H9 (cell line): ENCODE data around the gene RIC1. TPM values are rescaled to one million over a fixed set of nuclear protein-coding genes. Genes with fewer than 3 reads are reported as not detected.
"Not testable (repeated sequence)": the region's sequence is repeated elsewhere in the genome, so short reads cannot be mapped to it uniquely, and the experiment has no call there.

Source experiments
- DNase-seq: peaks from one replicate; pipeline ENCODE4 v3.0.0-alpha.2; 2017
- H2AFZ ChIP-seq: one replicate; pipeline ENCODE4 v1.6.1; 2013; ENCODE audit warnings: mild to moderate bottlenecking, low read length, control low read depth, moderate library complexity
- H2AK5ac ChIP-seq: 2 replicates; pipeline ENCODE4 v1.6.1; 2013; ENCODE audit warnings: low read length, control low read depth, mixed read lengths; ENCODE audit not compliant: insufficient read length
- H2BK120ac ChIP-seq: one replicate; pipeline ENCODE4 v1.6.1; 2013; ENCODE audit warnings: low read depth, mild to moderate bottlenecking, low read length, control low read depth, inconsistent platforms; ENCODE audit not compliant: poor library complexity, severe bottlenecking
- H2BK12ac ChIP-seq: 2 replicates; pipeline ENCODE4 v1.6.1; 2013; ENCODE audit warnings: low read length, control low read depth, mixed read lengths, low read depth; ENCODE audit not compliant: insufficient read length
- H2BK15ac ChIP-seq: 2 replicates; pipeline ENCODE4 v1.6.1; 2013; ENCODE audit warnings: low read depth, low read length, control low read depth
- H2BK20ac ChIP-seq: one replicate; pipeline ENCODE4 v1.6.1; 2013; ENCODE audit warnings: low read depth, mild to moderate bottlenecking, low read length, control low read depth, inconsistent platforms; ENCODE audit not compliant: poor library complexity, severe bottlenecking
- H2BK5ac ChIP-seq: 2 replicates; pipeline ENCODE4 v1.6.1; 2013; ENCODE audit warnings: low read length, control low read depth, mixed read lengths; ENCODE audit not compliant: insufficient read length
- H3K14ac ChIP-seq: 2 replicates; pipeline ENCODE4 v1.6.1; 2013; ENCODE audit warnings: low read length, control low read depth; ENCODE audit not compliant: insufficient read depth
- H3K18ac ChIP-seq: 2 replicates; pipeline ENCODE4 v1.6.1; 2013; ENCODE audit warnings: low read depth, mild to moderate bottlenecking, mixed read lengths, low read length, control low read depth; ENCODE audit not compliant: insufficient read length
- H3K23ac ChIP-seq: 2 replicates; pipeline ENCODE4 v1.6.1; 2013; ENCODE audit warnings: low read length, control low read depth, mixed read lengths, low read depth; ENCODE audit not compliant: insufficient read length
- H3K23me2 ChIP-seq: 2 replicates; pipeline ENCODE4 v1.6.1; 2013; ENCODE audit warnings: low read depth, mild to moderate bottlenecking, mixed read lengths, low read length, control low read depth; ENCODE audit not compliant: insufficient read length, poor library complexity, severe bottlenecking
- H3K27ac ChIP-seq: 2 replicates; pipeline ENCODE4 v1.5.1; 2013; ENCODE audit warnings: low read length, control low read depth, mixed read lengths, low read depth; ENCODE audit not compliant: insufficient read length
- H3K27me3 ChIP-seq: 2 replicates; pipeline ENCODE4 v1.6.1; 2013; ENCODE audit warnings: low read length, control low read depth, inconsistent platforms; ENCODE audit not compliant: insufficient read depth
- H3K4ac ChIP-seq: 2 replicates; pipeline ENCODE4 v1.6.1; 2013; ENCODE audit warnings: low read depth, mild to moderate bottlenecking, control low read depth, inconsistent platforms, low read length, moderate library complexity
- H3K4me1 ChIP-seq: 2 replicates; pipeline ENCODE4 v1.6.1; 2013; ENCODE audit warnings: low read length, control low read depth, inconsistent platforms; ENCODE audit not compliant: insufficient read depth
- H3K4me2 ChIP-seq: 2 replicates; pipeline ENCODE4 v1.6.1; 2013; ENCODE audit warnings: low read length, control low read depth, mixed read lengths; ENCODE audit not compliant: insufficient read length, insufficient read depth
- H3K56ac ChIP-seq: 2 replicates; pipeline ENCODE4 v1.6.1; 2013; ENCODE audit warnings: low read depth, mild to moderate bottlenecking, mixed read lengths, low read length, control low read depth; ENCODE audit not compliant: insufficient read length
- H3K79me1 ChIP-seq: 2 replicates; pipeline ENCODE4 v1.6.1; 2013; ENCODE audit warnings: low read depth, mild to moderate bottlenecking, moderate library complexity, low read length, control low read depth, inconsistent platforms; ENCODE audit not compliant: insufficient read depth, poor library complexity, severe bottlenecking
- H3K79me2 ChIP-seq: 2 replicates; pipeline ENCODE4 v1.6.1; 2013; ENCODE audit warnings: low read length, control low read depth, inconsistent platforms; ENCODE audit not compliant: insufficient read depth
- H3K9ac ChIP-seq: 2 replicates; pipeline ENCODE4 v1.6.1; 2013; ENCODE audit warnings: low read length, control low read depth, mixed read lengths; ENCODE audit not compliant: insufficient read length; ENCODE audit errors: extremely low read depth
- H3K9me3 ChIP-seq: one replicate; pipeline ENCODE4 v1.6.1; 2013; ENCODE audit warnings: low read depth, low read length, inconsistent platforms; ENCODE audit not compliant: control insufficient read depth
- H3T11ph ChIP-seq: one replicate; pipeline ENCODE4 v1.6.1; 2013; ENCODE audit warnings: mild to moderate bottlenecking, low read length, control low read depth, inconsistent platforms
- H4K20me1 ChIP-seq: one replicate; pipeline ENCODE4 v1.6.1; 2013; ENCODE audit not compliant: control insufficient read depth, insufficient read length, insufficient read depth
- H4K5ac ChIP-seq: 2 replicates; pipeline ENCODE4 v1.6.1; 2013; ENCODE audit warnings: low read depth, mild to moderate bottlenecking, mixed read lengths, low read length, control low read depth; ENCODE audit not compliant: insufficient read length
- H4K8ac ChIP-seq: replicated peaks from 2 replicates; pipeline ENCODE4 v1.6.1; 2013; ENCODE audit warnings: low read length, control low read depth, mixed read lengths, low read depth; ENCODE audit not compliant: insufficient read length
- H4K91ac ChIP-seq: 2 replicates; pipeline ENCODE4 v1.6.1; 2013; ENCODE audit warnings: low read depth, mild to moderate bottlenecking, moderate library complexity, mixed read lengths, low read length, control low read depth; ENCODE audit not compliant: insufficient read length
- H3K27ac Mint-ChIP-seq, 3 experiments: 2 replicates in 2 of 3; 3 replicates in 1 of 3; pipeline ENCODE4 v1.8.0; 2020 to 2021; ENCODE audit warnings: mixed read lengths in 3 of 3, mild to moderate bottlenecking in 1 of 3, moderate library complexity in 1 of 3
- H3K27me3 Mint-ChIP-seq: 2 replicates; pipeline ENCODE4 v1.8.0; 2021; ENCODE audit warnings: low read depth, mild to moderate bottlenecking, moderate library complexity, mixed read lengths
- H3K36me3 Mint-ChIP-seq, 3 experiments: 2 replicates in 2 of 3; 3 replicates in 1 of 3; pipeline ENCODE4 v1.8.0; 2020 to 2021; ENCODE audit warnings: low read depth in 3 of 3, mixed read lengths in 3 of 3; ENCODE audit not compliant: insufficient read depth in 1 of 3
- H3K4me1 Mint-ChIP-seq, 2 experiments: 2 replicates each; pipeline ENCODE4 v1.8.0; 2020; ENCODE audit warnings: mixed read lengths in 2 of 2
- H3K4me3 Mint-ChIP-seq, 2 experiments: 2 replicates in 1 of 2; 3 replicates in 1 of 2; pipeline ENCODE4 v1.8.0; 2020 to 2021; ENCODE audit warnings: mild to moderate bottlenecking in 2 of 2, mixed read lengths in 2 of 2, moderate library complexity in 1 of 2
- H3K9me3 Mint-ChIP-seq, 2 experiments: 2 replicates in 1 of 2; 3 replicates in 1 of 2; pipeline ENCODE4 v1.8.0; 2020; ENCODE audit warnings: mild to moderate bottlenecking in 2 of 2, mixed read lengths in 2 of 2, moderate library complexity in 1 of 2
- CTCF ChIP-seq: fragments of 200-600 bp; sonication (generic); conservative IDR thresholded peaks from 3 replicates; pipeline ENCODE4 v1.8.0; 2021; ENCODE audit warnings: antibody characterized with exemption, mild to moderate bottlenecking
- WGBS: extraction: QIAGEN DNeasy Blood & Tissue Kit; methylation state at CpG from one replicate; pipeline ENCODE4 v1.1.7; 2013; ENCODE audit warnings: missing lambda C conversion rate, low lambda C conversion rate, mixed read lengths; ENCODE audit not compliant: insufficient read length; ENCODE audit errors: extremely low coverage; 5-methylcytosine and 5-hydroxymethylcytosine counted together
- total RNA-seq: library from RNA; stranded (reverse); gene quantifications from 2 replicates; pipeline ENCODE4 v1.2.1, GENCODE V29; 2021

Gene RIC1
- total RNA-seq, 1 experiment from 2014 or later = 13.7 TPM

- Histone ChIP-seq H2BK120ac (no peak overlapping the region), H3K14ac (no peak overlapping the region), H3K23ac (no peak overlapping the region), H3K79me2 (no peaks in the 10 kb centered on the region), H4K5ac (no peak overlapping the region), H2AFZ (no peak overlapping the region), H3K27ac (no peak overlapping the region), H3K23me2 (no peaks in the 10 kb centered on the region), H3K18ac (no peak overlapping the region), H4K91ac (no peak overlapping the region), H3K27me3 (no peaks in the 10 kb centered on the region), H3K9ac (no peak overlapping the region), H3K4ac (no peak overlapping the region), H3K9me3 (no peaks in the 10 kb centered on the region), H2BK15ac (no peak overlapping the region), H2BK12ac (no peak overlapping the region), H3T11ph (no peak overlapping the region), H3K56ac (no peak overlapping the region), H4K8ac (no peak overlapping the region), H2BK20ac (no peak overlapping the region), H3K4me2 (no peak overlapping the region), H3K79me1 (no peaks in the 10 kb centered on the region), H2BK5ac (no peak overlapping the region), H4K20me1 (no peaks in the 10 kb centered on the region), H3K4me1 (no peaks in the 10 kb centered on the region), H2AK5ac (no peak overlapping the region)
- no peak for TF ChIP-seq CTCF
- H3K27ac Mint-ChIP-seq = no peak overlapping the region; a peak in 1 of 7 replicates
- DNase-seq = no peak
- H3K9me3 Mint-ChIP-seq = peaks cover 6 to 14% of the 10 kb centered on the region in 2 experiments
- no peak overlapping the region for H3K4me3 Mint-ChIP-seq
- no peaks in the 10 kb centered on the region for H3K4me1 Mint-ChIP-seq
- no CpG with 5 or more reads among the region's 18 CpGs for whole genome bisulfite sequencing
- no peaks in the 10 kb centered on the region for H3K27me3 Mint-ChIP-seq
- peaks cover 53 to 61% (median 59%) of the 10 kb centered on the region in 3 experiments for H3K36me3 Mint-ChIP-seq
Measured at GRCh38 chr9:5721279-5722087, 92.6 kb downstream of the RIC1 start.

GRCh38 chr9:5722679-5723078 lies 93.8 kb downstream of the RIC1 start:
- H3K4ac ChIP-seq, H3K79me2 ChIP-seq, H3K4me1 Mint-ChIP-seq, H3K27ac Mint-ChIP-seq, H3K4me2 ChIP-seq, DNase-seq, H2AK5ac ChIP-seq, H3K4me3 Mint-ChIP-seq, H3K23me2 ChIP-seq, H3T11ph ChIP-seq, H4K20me1 ChIP-seq, H2BK5ac ChIP-seq, H2AFZ ChIP-seq, H4K5ac ChIP-seq, H2BK12ac ChIP-seq, H3K9ac ChIP-seq, H3K27ac ChIP-seq, H3K18ac ChIP-seq, H3K79me1 ChIP-seq, H2BK15ac ChIP-seq, H3K27me3 ChIP-seq, H3K14ac ChIP-seq, H3K9me3 ChIP-seq, H2BK20ac ChIP-seq, H2BK120ac ChIP-seq, H4K91ac ChIP-seq, H3K4me1 ChIP-seq, H3K23ac ChIP-seq, H4K8ac ChIP-seq, H3K56ac ChIP-seq, H3K27me3 Mint-ChIP-seq: not testable (repeated sequence)
- H3K36me3 Mint-ChIP-seq = peaks cover 56 to 67% (median 61%) of the 10 kb centered on the region in 3 experiments
- WGBS = no CpG with 5 or more reads among the region's 4 CpGs
- H3K9me3 Mint-ChIP-seq = peaks cover 16 to 17% of the 10 kb centered on the region in 2 experiments
